PC-3 (cell line): Measurements from ENCODE around the gene UAP1L1. TPM values are rescaled to one million over a fixed set of nuclear protein-coding genes. Genes with fewer than 3 reads are reported as not detected.
A peak's percentile ranks its signal among the peaks of the same experiment; 100 is the strongest.

Experiments
- ATAC-seq: fragments of 200-7000 bp; cut with Tn5 transposase; 2 replicates; pipeline ENCODE4 v1.9.1; 2020; ENCODE audit warnings: mild to moderate bottlenecking, moderate library complexity
- BruUV-seq: library from RNA; stranded (reverse); fragments of 400-500 nt; replicated peaks from 2 replicates; lab custom pipeline; 2021; lab: Mats Ljungman, UMichigan
- CTCF ChIA-PET: fragments of 300-600 bp; sonication (Branson Sonifier 250); formaldehyde crosslinking; loops from one replicate; lab custom pipeline; 2022; ENCODE audit warnings: antibody characterized with exemption; lab: Charles Lee
- POLR2A ChIA-PET: fragments of 300-600 bp; sonication (Branson Sonifier 250); formaldehyde crosslinking; loops from one replicate; lab custom pipeline; 2022; ENCODE audit warnings: antibody characterized with exemption; ENCODE audit not compliant: unreplicated experiment; lab: Charles Lee
- DNase-seq: peaks from one replicate; pipeline ENCODE4 v3.0.0-alpha.2; 2015
- H2AFZ ChIP-seq: fragments of 300-600 bp; sonication (generic); 2 replicates; pipeline ENCODE4 v1.6.0; 2016; ENCODE audit warnings: antibody characterized with exemption, low read length
- H3F3A ChIP-seq: fragments of 300-600 bp; sonication (generic); one replicate; pipeline ENCODE4 v1.6.0; 2017; ENCODE audit warnings: antibody characterized with exemption, low read length, control low read depth, mild to moderate bottlenecking; ENCODE audit not compliant: unreplicated experiment
- H3K27ac ChIP-seq: fragments of 300-600 bp; sonication (generic); 2 replicates; pipeline ENCODE4 v1.5.1; 2016; ENCODE audit warnings: mild to moderate bottlenecking, low read length
- H3K27me3 ChIP-seq: fragments of 300-600 bp; sonication (generic); 2 replicates; pipeline ENCODE4 v1.6.1; 2016; ENCODE audit warnings: low read length, mixed read lengths
- H3K36me3 ChIP-seq: fragments of 300-600 bp; sonication (generic); 2 replicates; pipeline ENCODE4 v1.6.1; 2016; ENCODE audit warnings: low read depth, mixed run types, low read length, mixed read lengths
- H3K4me1 ChIP-seq: fragments of 300-600 bp; sonication (generic); 2 replicates; pipeline ENCODE4 v1.5.1; 2016; ENCODE audit warnings: low read length; ENCODE audit not compliant: insufficient read depth
- H3K4me2 ChIP-seq: fragments of 300-600 bp; sonication (generic); 2 replicates; pipeline ENCODE4 v1.6.0; 2016; ENCODE audit warnings: low read length
- H3K4me3 ChIP-seq: fragments of 300-600 bp; sonication (generic); 2 replicates; pipeline ENCODE4 v1.5.1; 2016; ENCODE audit warnings: mild to moderate bottlenecking, low read length, mixed read lengths
- H3K79me2 ChIP-seq: fragments of 300-600 bp; sonication (generic); 2 replicates; pipeline ENCODE4 v1.6.1; 2017; ENCODE audit warnings: low read length, mixed read lengths
- H3K9ac ChIP-seq: fragments of 300-600 bp; sonication (generic); 2 replicates; pipeline ENCODE4 v1.6.0; 2016; ENCODE audit warnings: mild to moderate bottlenecking, low read length
- H3K9me2 ChIP-seq: fragments of 300-600 bp; sonication (generic); replicated peaks from 2 replicates; pipeline ENCODE4 v1.6.1; 2016; ENCODE audit warnings: mixed run types, low read length, mixed read lengths
- H3K9me3 ChIP-seq: fragments of 300-600 bp; sonication (generic); 2 replicates; pipeline ENCODE4 v1.6.1; 2016; ENCODE audit warnings: low read length, mixed read lengths
- H4K20me1 ChIP-seq: fragments of 300-600 bp; sonication (generic); 2 replicates; pipeline ENCODE4 v1.6.1; 2016; ENCODE audit warnings: low read length, mixed read lengths
- EZH2 ChIP-seq: fragments of 300-600 bp; sonication (generic); IDR thresholded peaks from one replicate; pipeline ENCODE4 v1.6.1; 2017; ENCODE audit warnings: antibody characterized with exemption, mild to moderate bottlenecking, low read length; ENCODE audit not compliant: unreplicated experiment
- EZH2phosphoT487 ChIP-seq: fragments of 300-600 bp; sonication (generic); IDR thresholded peaks from 2 replicates; pipeline ENCODE4 v1.6.1; 2018; ENCODE audit warnings: mild to moderate bottlenecking, antibody characterized with exemption, low read length, borderline replicate concordance
- intact Hi-C: fragments of 100-400 bp; cut with micrococcal nuclease; formaldehyde crosslinking; loops from 2 replicates; pipeline ENCODE4 v1.9.0; 2023
- total RNA-seq: library from RNA; depleted of rRNA; stranded (reverse); fragments of >200 nt; gene quantifications from 2 replicates; pipeline ENCODE4 v1.2.3, GENCODE V29; 2014
- TF ChIP-seq, protein P1 (sequence below): fragments of 300-600 bp; sonication (generic); conservative IDR thresholded peaks from 2 replicates; pipeline ENCODE4 v1.5.1; 2017; ENCODE audit warnings: antibody characterized with exemption, low read depth, mild to moderate bottlenecking, low read length

The UAP1L1 gene
- total RNA-seq, 1 experiment from 2014 or later = 5.0 TPM

DNA sequence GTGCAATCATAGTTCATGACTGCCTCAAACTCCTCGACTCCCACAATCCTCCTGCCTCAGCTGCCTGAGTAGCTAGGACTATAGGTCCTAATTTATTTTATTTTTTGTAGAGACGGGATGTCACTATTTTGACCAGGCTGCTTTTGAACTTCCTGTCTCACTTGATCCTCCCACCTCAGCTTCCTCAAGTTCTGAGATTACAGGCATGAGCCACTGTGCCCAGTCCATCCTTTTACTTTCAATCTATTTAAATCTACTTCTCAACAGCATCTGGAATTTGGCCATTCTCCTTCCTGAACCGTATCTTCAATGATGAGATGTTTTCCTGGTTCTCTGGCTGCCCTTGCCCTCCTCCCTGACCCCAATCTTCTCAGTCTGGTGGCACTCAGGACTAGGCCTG is 49.5 kb downstream of the UAP1L1 start:
- no peaks in the 10 kb centered on the region for H3F3A ChIP-seq
- H3K27ac ChIP-seq = no peak overlapping the region
- ChIA-PET POLR2A (no interaction called here), CTCF (no interaction called here)
- H3K79me2 ChIP-seq = peaks cover 38% of the 10 kb centered on the region
- no peaks in the 10 kb centered on the region for H3K36me3 ChIP-seq
- 0 out of 2 replicates have a peak overlapping the region, but pooled peaks have one; percentile 54 for H2AFZ ChIP-seq
- peaks cover 10% of the 10 kb centered on the region; the same call in 1 of the 2 replicates for H3K4me1 ChIP-seq
- H3K4me3 ChIP-seq = peak overlapping the region; percentile 83
- H3K9me2 ChIP-seq = no peaks in the 10 kb centered on the region
- BruUV-seq = no TSS peak
- H3K9me3 ChIP-seq = no peaks in the 10 kb centered on the region
- intact Hi-C loops = no loop called here
- no peaks in the 10 kb centered on the region for H3K27me3 ChIP-seq
- no peak for DNase-seq
- no peaks in the 10 kb centered on the region for H4K20me1 ChIP-seq
- TF ChIP-seq, protein P1, sequence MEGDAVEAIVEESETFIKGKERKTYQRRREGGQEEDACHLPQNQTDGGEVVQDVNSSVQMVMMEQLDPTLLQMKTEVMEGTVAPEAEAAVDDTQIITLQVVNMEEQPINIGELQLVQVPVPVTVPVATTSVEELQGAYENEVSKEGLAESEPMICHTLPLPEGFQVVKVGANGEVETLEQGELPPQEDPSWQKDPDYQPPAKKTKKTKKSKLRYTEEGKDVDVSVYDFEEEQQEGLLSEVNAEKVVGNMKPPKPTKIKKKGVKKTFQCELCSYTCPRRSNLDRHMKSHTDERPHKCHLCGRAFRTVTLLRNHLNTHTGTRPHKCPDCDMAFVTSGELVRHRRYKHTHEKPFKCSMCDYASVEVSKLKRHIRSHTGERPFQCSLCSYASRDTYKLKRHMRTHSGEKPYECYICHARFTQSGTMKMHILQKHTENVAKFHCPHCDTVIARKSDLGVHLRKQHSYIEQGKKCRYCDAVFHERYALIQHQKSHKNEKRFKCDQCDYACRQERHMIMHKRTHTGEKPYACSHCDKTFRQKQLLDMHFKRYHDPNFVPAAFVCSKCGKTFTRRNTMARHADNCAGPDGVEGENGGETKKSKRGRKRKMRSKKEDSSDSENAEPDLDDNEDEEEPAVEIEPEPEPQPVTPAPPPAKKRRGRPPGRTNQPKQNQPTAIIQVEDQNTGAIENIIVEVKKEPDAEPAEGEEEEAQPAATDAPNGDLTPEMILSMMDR = no peak
- TF ChIP-seq EZH2phosphoT487 (no peak), EZH2 (no peak)
- peak overlapping the region; percentile 100 for H3K4me2 ChIP-seq
- peak overlapping the region; percentile 96; the same call in 1 of the 2 replicates for H3K9ac ChIP-seq
- ATAC-seq = no peak

DNA sequence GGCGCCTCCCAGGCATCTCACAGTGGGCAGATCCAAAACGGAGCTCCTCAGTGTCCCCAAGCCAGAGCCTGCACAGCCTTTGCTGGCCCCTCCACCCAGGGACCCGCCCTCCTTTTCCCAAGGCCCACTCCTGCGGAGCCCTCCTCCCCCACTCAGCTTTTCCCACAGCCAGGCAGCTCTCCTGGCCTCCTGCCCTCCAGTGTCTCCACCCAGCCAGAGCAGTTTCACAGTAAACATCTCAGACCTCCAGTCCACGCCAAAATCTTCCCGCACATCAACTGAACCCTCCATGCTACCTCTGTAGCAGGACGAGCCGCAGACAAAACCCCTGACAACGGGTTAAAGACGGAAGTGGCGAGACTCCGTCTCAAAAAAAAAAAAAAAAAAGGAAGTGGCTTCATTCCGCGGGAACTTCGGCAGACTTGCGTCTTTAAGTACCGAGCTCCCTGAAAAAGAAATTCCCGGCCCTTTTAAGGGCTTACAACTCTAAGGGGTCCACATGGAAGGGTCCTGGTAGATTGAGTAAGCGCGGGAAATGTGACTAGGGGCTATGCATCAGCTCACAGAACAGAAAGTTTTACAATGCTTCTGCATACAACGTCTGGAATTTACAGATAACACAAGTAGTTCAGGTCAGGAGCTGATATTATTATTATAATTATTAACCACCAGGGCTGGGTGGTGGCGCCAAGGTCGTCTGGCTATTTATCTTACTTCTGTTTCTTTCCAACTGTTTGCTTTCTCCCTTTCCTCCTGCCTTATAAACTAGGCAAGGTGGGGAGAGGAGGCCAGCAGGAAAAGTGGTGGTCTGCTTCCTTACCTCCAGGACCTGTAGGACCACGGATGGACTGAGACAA is 50.2 kb downstream of the UAP1L1 start:
- no peak for ATAC-seq
- peaks cover 38% of the 10 kb centered on the region for H3K79me2 ChIP-seq

More for the DNA sequence above, 50.2 kb downstream of the UAP1L1 start:
- no TSS peak for BruUV-seq
- Histone ChIP-seq H3K27ac (no peak overlapping the region), H3K9ac (peak overlapping the region; percentile 96), H3K9me3 (no peaks in the 10 kb centered on the region), H3F3A (no peaks in the 10 kb centered on the region), H3K27me3 (no peaks in the 10 kb centered on the region), H3K4me1 (peaks cover 10% of the 10 kb centered on the region; the same call in 1 of the 2 replicates), H4K20me1 (no peaks in the 10 kb centered on the region), H3K36me3 (no peaks in the 10 kb centered on the region), H3K4me2 (peak overlapping the region; percentile 100), H3K9me2 (no peaks in the 10 kb centered on the region), H2AFZ (peak overlapping the region; percentile 54), H3K4me3 (peak overlapping the region; percentile 83)
- ChIA-PET POLR2A (no interaction called here), CTCF (interaction anchor here (0.6 kb wide), 2 partner anchors 101 to 397 kb away, joined by 3 to 5 read pairs; no protein-coding TSS in a partner anchor)
- DNase-seq = peak; percentile 21
- intact Hi-C loops = no loop called here
- TF ChIP-seq, protein P1 = no peak
- TF ChIP-seq EZH2 (no peak), EZH2phosphoT487 (no peak)
